Tibial nerve (tissue), 4 donors: ENCODE measurements around the gene MAG.

Experiments
- CTCF ChIP-seq, 5 experiments: fragments of 200-600 bp in 3 of 5; fragments of 450-650 bp in 2 of 5; sonication (generic) in 3 of 5; IDR thresholded peaks; one replicate each; pipeline ENCODE4 v1.5.1; 2016 to 2019; ENCODE audit warnings: antibody characterized with exemption in 5 of 5, mild to moderate bottlenecking in 3 of 5, moderate library complexity in 2 of 5
- EP300 ChIP-seq, 2 donors: sonication (generic); formaldehyde crosslinking; IDR thresholded peaks; one replicate each; pipeline ENCODE4 v1.6.1; 2017; ENCODE audit warnings: antibody characterized with exemption in 2 of 2, mild to moderate bottlenecking in 1 of 2
- POLR2A ChIP-seq, 2 donors: fragments of 450-650 bp; IDR thresholded peaks; one replicate each; pipeline ENCODE4 v1.6.1; 2017; ENCODE audit warnings: antibody characterized with exemption in 2 of 2, mild to moderate bottlenecking in 2 of 2, moderate library complexity in 2 of 2

GRCh38 chr19:35293363-35293739, 1.4 kb downstream of the MAG start:
- TF ChIP-seq CTCF (IDR thresholded peaks at IDR 0.05) (no peak), POLR2A (IDR thresholded peaks at IDR 0.05) (no peak), EP300 (IDR thresholded peaks at IDR 0.05) (no peak)
